GM12864 (cell line): ENCODE data around the gene SERPINA3.

Experiments used
- DNase-seq: peaks from one replicate; pipeline ENCODE4 v3.0.0-alpha.2; 2011; ENCODE audit warnings: low read depth
- H3K4me3 ChIP-seq: 2 replicates; pipeline ENCODE4 v1.5.1; 2011; ENCODE audit warnings: mild to moderate bottlenecking, low read depth, low read length, control low read depth
- CTCF ChIP-seq: IDR thresholded peaks from 2 replicates; pipeline ENCODE4 v1.5.1; 2011; ENCODE audit warnings: low read depth, mild to moderate bottlenecking, moderate library complexity, low read length, control low read depth, inconsistent platforms; ENCODE audit errors: missing control alignments

Gene SERPINA3

GRCh38 chr14:94617988-94618822, 6.0 kb downstream of the SERPINA3 start:
- TF ChIP-seq CTCF, result no peak
- no peak for DNase-seq
- H3K4me3 ChIP-seq, result no peak overlapping the region

GRCh38 chr14:94619297-94619696, 7.1 kb downstream of the SERPINA3 start:
- no peak for TF ChIP-seq CTCF

GRCh38 chr14:94620597-94620996, 8.4 kb downstream of the SERPINA3 start:
- no peak for DNase-seq
- H3K4me3 ChIP-seq, result no peak overlapping the region
- no peak for TF ChIP-seq CTCF

More at GRCh38 chr14:94619297-94619696, 7.1 kb downstream of the SERPINA3 start:
- no peak for DNase-seq
- H3K4me3 ChIP-seq, result no peak overlapping the region

- no peak for TF ChIP-seq CTCF
- no peak for DNase-seq
- H3K4me3 ChIP-seq, result no peak overlapping the region
These were observed 9.4 kb downstream of the SERPINA3 start for GRCh38 chr14:94621358-94622134.

- DNase-seq, result no peak
- no peak for TF ChIP-seq CTCF
- H3K4me3 ChIP-seq, result no peak overlapping the region
These were observed 10.6 kb downstream of the SERPINA3 start for GRCh38 chr14:94622653-94623421.

GRCh38 chr14:94623422-94623809, 11.2 kb downstream of the SERPINA3 start:
- no peak overlapping the region for H3K4me3 ChIP-seq
- TF ChIP-seq CTCF, result no peak
- DNase-seq, result no peak
